DMS53 (cell line): ENCODE data around the gene WLS.
A peak's percentile ranks its signal among the peaks of the same experiment; 100 is the strongest.

Experiments used
- DNase-seq: peaks from one replicate; lab custom pipeline; 2025; lab: John Stamatoyannopoulos, UW

Gene WLS

GRCh38 chr1:68227598-68227997 is 4.7 kb downstream of the WLS start:
- DNase-seq, result no peak

DNA sequence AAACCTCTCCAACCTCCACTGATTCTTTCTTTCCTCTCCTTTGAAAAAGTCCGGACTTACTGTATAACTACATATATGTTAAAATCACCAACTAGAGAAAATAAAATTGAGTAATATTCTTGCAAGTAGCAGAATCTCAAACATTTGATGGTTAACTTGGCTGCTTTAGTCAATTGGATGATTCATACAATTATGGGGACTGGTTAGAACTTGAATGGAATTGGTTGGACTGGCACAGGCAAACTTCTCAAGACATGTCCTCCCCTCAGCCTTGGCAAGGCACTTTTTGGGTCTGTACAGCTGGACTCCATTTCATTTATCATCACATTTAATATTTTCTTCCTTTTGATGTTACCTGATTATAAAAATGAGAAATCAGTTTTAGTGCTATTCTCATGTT is 6.5 kb downstream of the WLS start:
- DNase-seq, result no peak

- no peak for DNase-seq
Observed at GRCh38 chr1:68223687-68224086, 8.6 kb downstream of the WLS start.

DNA sequence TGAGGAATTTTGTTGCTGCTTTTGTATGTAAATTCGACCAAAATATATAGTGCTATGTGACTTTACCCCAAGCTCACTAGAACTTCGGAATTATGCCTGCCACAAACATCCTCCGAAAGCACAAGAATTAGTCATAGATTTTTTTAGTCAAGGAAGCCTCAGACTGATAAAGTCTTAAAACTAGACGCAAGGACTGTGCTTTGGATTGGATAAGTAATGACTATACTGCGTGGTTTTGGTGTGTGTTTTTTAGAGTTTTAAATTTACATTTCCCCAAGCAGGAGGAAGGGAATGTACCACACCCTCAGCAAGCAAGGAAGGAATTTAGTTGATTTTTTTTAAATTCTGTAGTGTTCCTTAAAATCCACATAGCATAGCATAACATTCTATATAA is 10.3 kb downstream of the WLS start:
- no peak for DNase-seq

DNA sequence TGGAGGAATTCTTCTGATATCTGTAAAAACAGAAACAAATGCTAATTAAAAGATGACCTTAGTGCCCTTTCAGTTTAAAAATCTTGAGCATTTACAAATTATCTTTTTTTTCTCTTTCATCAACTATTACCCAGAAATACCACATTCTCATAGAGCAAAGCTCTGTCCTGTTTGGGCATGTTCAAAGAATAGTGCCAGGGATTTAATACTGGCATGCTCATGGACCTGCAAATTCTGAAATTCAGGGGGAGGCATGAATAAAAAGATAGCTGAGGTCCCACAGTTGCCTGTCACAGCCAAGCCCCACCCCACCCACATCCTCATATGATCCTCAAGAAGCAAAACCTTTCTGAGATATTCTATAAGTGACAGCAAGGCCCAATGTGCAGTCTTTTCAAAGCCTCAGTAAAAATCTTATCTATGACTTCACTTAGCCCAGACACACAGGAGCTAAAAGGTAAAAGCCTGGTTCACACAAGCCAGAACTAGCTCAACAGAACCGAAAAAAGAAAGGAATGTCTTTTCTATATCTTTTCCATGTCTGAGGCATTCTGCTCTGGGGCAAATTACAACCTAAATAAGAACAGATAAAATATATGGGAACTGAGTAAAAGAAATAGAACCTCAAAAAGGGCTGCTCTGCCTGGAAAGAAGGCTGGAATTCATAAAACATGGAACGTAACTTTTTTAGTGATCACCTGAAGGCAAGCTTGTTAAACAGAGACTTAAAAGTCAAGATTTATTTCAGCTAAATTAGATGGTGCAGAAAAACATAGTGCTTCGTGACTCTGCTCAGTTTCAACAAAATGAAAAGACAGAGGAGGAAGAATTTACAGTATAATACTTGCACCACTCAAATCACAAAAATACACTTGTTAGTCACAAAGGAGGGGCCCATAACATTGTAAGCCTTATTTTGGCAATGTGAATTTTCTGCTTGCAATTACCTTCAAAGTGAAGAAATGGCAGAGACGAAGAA is 11.0 kb downstream of the WLS start:
- DNase-seq, result no peak

DNA sequence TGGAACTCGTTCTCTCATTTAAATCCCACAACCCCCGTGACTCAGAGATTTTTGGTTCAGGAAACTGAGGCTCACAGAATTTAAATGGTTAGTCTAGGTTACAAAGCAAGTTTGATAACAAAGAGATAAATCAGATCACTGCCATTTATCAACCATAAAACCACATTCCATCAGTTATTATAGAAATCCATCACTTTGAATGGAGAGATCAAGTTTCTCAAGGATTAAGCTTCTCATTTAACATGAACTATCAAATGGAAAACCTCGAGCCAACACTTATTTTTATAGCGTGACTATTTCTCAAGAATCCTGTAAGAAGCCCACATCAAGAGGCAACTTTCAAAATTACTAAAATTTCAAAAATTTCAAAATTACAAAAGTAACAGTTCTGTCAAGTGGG is 11.9 kb downstream of the WLS start:
- DNase-seq, result no peak

DNA sequence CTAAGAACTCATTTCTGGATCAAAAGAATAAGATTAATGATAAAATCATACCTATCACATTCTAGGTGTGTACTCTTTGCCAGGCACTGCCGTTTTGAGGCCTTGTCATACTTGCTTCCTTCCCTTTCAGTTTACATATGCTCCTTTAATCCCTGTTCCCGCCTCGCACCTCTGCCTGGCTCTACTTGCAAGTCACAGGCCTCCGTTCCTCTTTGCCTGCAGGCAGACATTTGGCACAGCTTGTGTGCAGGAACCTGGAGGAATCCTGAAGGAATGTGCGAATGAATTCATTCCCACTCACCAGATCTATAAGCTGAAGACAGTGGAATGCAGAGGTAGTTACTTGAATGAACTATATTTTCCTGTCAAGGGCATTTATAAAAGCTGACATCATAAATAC is 13.8 kb downstream of the WLS start:
- DNase-seq, result no peak

GRCh38 chr1:68217618-68218017 is 14.7 kb downstream of the WLS start:
- no peak for DNase-seq

DNA sequence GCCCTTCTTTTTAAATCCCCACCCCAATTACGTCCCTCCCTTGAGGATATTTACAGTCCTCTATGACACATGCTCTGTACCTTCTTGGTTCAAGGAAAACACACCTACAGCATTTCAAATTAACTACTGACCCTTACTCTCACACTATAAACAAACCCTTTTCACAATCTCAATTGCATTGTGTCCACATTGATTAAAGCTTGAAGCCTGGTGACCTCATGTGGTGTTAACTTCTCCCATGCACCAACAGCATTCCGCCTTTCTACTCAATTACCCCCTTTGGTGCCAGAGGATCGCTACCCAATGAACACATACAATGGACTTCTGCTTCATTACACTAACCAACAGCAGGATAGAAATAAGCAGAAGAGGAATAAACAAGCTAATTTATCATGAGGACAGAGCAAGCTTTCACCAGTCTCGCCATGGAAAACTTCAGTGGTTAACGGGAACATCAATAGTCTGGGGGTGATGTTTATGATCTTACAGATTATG is 15.2 kb downstream of the WLS start:
- no peak for DNase-seq

DNA sequence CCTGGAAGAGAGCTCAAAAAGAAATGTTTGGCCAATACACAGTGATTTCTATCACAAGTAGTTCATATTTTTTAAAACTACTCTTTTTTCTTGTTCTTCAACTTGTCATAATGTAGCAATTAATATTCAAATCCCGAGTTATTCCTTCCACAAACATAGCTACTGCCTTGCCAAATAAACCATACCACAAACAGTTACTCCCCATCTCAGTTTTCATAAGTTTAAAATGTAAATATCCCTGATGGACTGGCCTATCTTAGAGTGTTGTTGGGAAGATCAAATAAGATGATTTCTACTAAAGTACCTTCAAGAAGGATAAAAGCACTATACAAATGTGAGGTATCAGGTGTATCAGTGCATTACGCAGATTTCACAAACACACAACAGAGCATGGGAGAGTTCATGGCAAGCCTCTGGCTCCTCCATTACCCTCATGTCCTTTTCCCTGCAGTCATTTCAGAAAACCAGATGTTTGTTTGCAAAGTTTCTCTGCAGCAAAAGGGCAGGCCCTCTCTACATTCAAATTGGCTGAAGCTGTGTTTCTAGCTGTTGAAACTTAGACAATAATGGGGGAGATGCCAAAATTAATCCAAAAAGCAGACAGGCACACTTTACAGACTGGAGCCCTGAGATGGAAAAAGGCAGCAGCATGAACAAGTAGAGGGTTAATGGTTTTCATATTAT is 16.1 kb downstream of the WLS start:
- DNase-seq, result no peak

DNA sequence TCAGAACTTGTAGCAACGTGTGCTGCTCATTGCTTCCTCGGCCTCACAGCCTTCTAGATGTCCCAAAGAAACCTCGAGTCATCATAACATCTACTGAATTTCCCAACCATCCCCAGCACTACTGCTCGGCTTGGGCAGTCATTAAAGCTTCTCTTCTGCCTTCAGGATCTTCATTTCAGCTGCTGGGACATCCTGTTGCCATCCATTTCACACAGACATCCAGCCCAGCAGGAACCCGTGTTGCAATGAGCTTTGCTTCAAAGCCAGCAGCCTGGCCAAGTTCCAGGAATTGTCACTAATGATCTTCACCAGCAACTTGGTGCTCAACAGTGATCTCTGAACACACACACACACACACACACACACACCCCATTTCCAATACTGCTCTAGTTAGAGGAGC is 18.5 kb downstream of the WLS start:
- DNase-seq, result peak; percentile 42

GRCh38 chr1:68211761-68212380 is 20.5 kb downstream of the WLS start:
- DNase-seq, result no peak

DNA sequence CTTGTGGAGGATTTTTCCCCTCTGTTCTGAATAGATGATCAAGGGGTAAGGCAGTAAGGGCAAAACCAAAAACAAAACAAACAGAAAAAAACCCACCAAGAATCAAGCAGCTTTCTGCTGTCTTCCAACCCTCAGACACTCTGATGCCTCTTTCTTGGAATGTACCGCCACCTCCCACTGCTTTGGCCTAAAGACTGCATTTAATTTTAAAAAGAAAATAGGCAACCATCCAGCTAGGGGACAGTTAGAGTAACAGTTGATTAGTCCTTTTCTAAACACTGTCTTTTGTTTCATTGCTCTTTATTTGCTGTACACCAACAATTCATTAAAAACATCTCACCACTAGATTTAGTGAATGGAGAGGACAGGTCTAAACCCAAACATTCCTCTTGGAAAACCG is 21.5 kb downstream of the WLS start:
- DNase-seq, result no peak

- peak; percentile 75 for DNase-seq
Observed at GRCh38 chr1:68210027-68210426, 22.3 kb downstream of the WLS start.

- no peak for DNase-seq
Observed at GRCh38 chr1:68206848-68207689, 25.3 kb downstream of the WLS start.

GRCh38 chr1:68205794-68206358 is 26.4 kb downstream of the WLS start:
- DNase-seq, result no peak

DNA sequence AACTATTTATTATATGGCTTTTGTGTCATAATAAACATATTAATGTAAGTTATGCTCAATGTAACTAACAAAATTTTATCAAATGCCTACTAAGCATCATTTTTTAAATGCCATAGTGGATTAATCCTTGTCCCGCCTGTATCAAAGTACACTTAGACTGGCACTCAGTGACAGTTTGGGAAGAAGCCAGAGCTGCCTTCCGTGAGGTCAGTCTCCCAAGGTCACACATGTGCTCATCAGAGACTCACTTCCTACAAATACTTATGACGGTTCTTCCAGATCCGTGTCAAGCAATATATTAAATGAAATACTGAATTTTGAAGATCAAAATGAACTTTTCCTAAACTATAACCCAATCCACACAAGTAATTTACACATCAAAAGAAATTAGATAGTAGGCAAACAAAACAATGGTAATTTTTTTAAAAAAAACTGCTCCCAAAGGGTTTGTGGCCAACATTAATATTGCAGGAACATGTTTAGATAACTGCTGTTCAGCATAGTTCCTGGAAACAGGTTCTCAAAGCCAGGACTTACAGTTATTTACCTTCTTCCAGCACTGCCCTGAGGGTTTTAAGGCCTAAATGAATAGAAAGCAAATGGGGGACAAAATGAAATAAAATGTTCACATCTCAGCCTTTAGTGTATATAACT is 27.2 kb downstream of the WLS start:
- DNase-seq, result peak; percentile 48

DNA sequence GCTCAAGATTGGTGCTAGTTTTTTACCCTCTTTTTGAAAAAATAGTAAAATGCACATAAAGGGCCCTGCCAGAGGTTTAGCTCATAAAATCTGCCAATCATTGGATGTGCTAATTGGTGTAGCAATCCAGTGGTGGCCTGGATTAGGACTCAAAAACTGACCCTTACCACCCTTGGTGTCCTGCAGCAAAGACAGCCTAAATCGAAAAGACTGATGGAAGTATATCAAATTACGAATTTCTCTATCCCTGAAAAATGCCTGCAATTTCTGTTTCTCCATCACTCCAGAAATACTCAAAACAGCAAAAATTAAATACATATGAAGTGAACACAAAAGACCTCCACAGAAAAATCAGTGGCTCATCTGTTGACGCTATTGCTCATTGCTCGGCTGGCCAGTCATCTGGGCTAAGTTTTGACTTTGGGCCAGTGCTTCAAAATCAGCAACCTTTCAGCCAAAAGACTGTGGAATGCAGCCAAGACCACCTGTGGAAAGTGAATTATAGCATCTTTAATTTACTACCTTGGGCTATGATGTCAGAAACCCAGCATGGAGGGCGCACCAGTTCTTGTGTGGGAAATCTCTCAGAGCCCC is 30.0 kb downstream of the WLS start:
- no peak for DNase-seq

DNA sequence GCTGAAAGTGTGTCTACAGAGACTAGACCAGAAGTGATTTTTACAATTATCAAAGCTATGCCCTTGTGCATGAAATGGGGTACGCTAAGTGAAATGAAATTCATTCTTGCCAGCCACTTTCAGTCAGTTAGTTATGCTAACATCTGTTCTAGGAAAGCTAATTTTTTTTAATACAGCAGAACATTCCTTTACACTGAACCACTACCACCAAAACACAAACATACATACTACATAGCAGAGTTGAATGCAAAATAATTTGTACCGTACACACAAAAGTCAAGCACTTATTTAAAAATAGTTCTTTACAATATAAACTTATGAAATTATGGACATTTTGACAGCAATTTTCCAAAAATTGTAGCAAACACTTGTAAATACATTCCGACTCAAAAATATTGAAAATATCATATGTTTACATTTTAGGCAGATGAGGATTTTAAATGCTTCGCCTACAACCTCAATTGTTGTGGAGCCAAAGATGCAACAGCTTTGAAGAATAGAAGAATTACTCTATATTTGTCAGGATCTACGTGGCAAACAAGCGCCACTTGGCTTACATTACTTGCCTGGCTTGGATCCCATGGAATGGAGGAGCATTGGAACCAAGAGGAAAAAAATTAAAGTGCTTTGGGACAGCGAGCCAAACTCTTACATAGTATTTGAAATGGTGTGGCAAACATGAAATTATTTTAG is 30.6 kb downstream of the WLS start:
- no peak for DNase-seq

DNA sequence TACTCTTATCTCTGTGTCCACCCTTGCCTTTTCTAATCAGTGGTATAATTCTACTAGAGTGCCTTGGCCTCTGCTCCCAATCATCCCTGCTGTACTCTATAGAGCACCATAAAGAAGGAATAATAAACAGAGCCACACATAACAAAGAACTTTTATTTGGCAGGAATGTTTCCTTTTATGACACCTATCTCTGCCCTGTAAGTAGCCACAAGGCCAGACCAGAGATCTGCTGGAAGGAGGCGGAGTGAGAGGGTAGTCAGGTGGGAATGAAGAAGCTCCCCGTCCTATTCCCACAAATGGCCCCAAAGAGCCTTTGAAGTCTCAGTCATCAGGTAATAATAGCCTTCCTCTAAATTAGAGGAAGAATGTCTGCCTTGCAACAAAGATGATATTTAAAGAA is 32.7 kb downstream of the WLS start:
- DNase-seq, result peak; percentile 12
